GM18907 (cell line): ENCODE measurements around the gene FILIP1L.
"Not testable (repeated sequence)": the region's sequence is repeated elsewhere in the genome, so short reads cannot be mapped to it uniquely, and the experiment has no call there.

ENCODE experiments used
- ATAC-seq: cut with Tn5 transposase; IDR thresholded peaks from one replicate; pipeline ENCODE4 v1.9.1; 2021; ENCODE audit warnings: mild to moderate bottlenecking, moderate library complexity; ENCODE audit not compliant: unreplicated experiment

The FILIP1L gene

DNA sequence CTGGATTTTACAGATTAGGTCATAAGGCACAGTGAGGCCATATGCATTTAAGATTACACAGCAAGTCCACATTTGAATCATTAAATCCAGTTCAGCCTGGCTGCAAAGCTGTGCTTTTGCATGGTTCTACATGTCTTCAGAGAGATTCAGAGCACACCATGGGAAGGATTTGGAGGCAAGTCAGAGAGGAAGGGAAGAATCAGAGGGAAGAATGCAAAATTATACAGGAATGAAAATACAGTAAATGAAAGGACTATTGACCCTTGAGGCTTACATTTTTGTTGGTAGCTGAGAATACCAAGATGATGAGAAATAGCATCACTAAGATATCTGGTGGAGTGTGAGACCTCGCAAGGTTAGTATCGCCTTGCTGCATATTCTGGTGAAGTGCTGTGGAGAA is 13.9 kb downstream of the FILIP1L start:
- ATAC-seq = no peak

DNA sequence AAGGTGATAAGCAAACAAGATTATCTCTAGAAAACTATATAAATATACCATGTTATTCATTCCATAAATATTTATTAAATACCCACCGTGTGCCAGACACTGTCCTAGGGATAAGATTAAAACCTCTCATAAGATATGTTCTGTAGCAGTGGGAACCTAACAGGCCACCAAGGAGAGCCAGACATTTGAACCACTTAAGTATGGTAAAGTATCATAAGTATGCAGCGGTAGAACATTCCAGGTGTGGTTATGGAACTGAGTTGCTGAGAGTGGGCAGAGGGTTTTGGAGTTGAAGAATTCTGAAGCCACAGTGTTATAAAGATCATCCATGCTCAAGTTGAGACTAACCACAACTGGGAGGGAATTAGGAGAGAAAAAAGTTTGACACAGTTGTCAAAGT is 14.7 kb downstream of the FILIP1L start:
- ATAC-seq = no peak

DNA sequence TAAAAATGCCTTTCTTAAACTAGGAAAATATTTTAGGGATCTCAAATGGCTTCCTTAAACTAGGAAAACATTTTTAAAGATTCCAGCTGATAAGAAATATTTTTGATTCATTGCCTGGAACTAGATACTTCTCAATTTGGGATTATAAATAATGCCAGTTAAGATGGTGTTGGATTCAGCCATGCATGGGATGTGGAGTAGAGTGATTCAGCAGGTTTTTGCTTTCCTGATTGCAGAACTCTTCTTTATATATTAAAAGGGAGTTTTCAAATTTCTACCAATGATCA is 15.6 kb downstream of the FILIP1L start:
- no peak for ATAC-seq

DNA sequence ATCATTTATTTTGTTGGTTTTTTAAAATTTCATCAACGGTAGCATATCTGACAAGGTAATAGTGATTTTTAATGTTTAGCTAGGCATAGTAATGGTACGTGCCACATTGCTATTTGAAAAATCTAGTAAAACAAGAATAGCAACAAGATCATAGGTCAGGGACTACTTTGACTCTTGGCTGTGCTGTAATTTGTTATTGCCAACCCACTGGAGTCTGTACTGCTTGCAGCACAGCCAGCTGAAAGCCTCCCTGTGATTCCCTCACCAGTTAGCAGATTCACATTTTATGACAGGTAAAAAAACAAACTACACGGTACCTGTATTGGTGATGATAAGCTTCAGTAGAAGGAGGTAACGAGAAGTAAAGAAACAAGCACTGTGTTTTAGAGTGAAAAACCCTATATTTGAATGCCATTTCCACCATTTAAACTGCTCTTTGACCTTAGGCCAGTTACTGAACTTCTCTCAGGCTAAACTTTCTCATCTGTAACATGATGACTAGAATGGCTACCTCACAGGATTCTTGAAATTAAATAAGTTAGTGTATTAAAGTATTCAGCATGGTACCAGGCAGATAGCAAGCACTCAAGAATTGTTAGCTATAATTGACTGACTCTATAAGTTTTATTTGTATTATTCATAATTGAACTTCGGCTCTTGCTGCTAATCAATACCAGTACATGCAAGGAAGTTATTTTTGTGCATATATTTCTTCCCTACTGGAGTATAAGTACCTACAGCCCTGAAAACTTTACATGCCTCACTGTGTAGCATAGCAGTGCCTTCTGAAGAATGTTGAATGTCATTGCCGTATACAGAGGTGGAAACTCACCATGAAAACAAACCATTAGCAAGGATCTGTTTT is 16.1 kb downstream of the FILIP1L start:
- no peak for ATAC-seq

DNA sequence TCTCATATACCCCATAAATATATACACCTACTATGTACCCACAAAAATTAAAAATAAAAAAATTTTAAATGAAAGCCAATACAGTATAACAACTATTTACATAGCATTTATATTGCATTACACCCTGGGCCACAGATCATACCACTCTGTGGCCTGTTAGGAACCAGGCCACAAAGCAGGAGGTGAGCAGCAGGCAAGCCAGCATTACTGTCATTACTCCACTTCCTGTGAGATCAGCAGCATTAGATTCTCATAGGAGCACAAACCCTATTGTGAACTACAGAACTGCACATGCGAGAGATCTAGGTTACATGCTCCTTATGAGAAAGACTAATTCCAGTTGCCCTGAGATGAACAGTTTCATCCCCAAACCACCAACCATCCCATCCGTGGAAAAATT is 17.4 kb downstream of the FILIP1L start:
- ATAC-seq = no peak

DNA sequence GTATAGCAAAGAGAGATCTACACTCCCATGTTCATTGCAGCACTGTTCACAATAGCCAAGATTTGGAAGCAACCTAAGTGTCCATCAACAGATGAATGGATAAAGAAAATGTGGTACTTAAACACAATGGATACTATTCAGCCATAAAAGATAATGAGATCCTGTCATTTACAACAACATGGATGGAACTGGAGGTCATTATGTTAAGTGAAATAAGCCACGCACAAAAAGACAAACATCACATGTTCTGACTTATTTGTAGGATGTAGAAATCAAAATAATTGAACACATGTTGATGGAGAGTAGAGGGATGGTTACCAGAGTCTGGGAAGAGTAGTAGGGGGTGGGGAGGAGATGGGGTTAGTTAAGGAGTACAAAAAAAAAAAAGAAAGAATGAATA is 18.0 kb downstream of the FILIP1L start:
- not testable (repeated sequence) for ATAC-seq

DNA sequence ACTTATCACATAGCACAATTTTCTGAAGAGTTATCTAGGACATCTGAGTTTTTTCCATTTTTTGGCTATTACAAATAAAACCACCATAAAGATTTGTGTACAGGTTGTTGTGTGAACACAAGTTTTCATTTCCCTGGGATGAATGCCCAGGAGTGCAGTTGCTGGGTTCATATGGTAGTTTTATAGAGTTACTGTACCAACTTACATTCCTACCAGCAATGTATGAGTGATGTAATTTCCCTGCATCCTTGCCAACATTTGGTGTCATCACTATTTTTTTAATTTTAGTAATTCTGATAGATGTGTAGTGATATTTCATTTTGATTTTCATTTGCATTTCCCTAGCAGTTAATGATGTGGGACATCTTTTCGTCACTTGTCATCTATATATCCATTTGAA is 20.5 kb downstream of the FILIP1L start:
- ATAC-seq = no peak

DNA sequence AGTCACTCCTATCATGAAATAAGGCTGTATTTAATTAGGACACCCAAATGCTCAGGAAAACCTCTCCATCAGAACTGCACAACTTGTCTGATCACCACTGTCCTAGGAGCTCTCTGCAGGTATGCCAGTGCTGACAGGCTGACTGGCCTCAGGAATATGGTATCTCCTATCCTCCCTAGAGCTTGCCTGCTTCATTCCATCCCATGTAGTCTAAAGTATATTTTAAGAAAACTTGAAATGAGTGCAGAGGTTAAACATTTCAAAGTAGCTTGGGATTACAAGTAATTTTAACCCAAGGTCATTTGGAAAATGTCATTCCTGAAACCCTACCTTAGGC is 23.7 kb downstream of the FILIP1L start:
- ATAC-seq = peak; percentile 13

DNA sequence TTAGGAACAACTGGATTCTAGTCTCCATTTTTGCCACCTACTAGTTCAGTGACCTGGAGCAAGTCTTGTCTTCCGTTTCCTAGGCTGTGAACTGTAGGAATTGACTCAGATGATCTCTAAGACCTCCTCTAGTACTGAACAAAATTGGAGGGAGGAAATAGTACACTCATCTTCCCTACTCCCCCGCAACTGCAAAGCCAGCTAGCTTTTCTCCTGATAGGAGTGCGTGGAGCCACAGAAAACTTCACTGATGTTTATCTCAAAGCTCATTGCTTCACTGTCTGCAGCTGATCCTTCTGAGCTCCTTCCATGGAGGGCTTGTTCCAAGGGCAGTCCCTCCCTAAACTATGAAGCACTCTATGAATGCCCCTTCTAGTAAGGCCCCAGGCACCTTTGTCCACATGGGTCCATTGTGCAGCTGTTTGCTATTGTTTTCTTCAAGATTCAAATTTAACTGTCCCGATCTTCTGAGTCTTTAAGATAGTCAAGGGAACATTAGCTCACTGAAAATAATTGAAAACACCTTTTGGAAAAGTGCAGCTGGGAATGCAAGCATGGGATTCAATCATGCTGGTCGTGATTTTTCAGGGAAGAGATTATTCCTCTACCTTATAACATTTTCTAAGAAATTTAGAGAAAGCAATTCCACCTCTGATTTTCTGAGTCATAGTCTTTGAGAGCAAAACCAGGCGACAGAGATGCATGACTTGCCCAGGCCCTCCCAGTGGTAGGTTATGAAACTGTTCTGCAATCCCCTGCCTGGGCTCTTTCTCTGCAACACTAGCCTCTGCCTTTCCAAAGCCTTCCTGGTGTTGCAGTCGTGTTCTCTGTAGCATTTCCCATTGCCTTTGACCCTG is 24.3 kb downstream of the FILIP1L start:
- ATAC-seq = peak; percentile 76

DNA sequence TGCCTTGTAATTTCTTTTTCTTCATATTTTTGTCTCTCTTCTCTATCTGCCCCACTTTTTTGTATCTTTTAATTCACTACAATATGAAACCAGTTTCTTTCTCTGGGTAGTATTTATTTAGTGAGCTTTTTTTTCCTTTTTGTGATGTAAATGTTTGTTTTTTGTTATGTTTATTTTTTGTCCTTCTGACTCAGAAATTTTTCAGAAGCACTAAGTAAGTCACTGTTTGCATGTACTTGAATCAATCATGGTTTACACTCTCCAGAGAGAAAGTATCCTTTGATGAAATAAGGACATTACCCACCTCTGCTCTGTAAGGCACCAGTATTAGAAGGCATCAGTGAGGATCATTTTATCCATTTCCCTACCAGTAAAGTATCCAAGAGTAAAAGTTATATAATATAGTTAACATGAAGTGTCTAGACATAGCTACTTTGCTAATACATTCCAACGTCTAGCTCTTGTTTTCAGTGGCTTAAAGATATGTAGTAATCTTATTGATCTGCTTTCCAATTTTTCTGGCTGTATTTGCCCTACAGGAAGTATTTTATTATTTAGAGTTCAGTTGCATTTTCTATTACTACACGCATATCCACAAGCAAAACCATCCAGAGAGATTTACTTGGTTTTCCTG is 25.4 kb downstream of the FILIP1L start:
- ATAC-seq = no peak

DNA sequence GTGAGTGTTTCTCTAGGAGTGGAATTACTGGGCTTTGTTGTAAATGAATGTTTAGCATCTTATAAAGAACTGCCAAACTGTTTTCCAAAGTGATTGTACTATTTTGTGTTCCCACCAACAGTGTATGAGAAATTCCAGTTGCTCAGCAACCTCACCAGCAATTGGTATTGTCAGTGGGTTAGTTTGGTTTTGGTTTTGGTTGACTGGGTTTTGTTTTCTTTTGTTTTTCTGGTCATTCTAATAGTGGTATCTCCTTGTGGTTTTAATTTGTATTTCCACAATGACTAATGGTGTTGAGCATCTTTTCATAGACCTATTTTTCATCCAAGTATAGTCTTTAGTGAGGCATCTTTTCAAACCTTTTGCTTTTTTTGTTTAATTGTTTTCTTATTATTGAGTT is 27.1 kb downstream of the FILIP1L start:
- peak; percentile 90 for ATAC-seq

DNA sequence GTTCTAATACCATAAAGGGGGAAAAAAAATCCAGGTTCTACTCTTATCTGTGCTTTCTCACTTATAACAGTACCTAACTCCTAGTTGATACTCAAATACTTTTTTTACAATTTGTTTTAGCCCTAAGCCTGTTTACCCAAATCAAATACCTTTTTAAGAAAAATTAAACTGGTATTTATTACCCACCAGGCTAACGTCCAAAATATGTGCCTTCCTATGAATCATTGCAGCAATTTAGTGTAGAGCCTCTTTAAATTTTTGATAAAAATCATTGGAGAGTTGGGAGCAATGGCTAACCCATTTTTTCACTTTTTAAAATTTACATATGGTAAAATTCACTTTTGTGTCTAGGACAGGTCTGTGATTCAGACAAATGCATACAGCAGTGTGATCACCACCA is 27.9 kb downstream of the FILIP1L start:
- no peak for ATAC-seq

DNA sequence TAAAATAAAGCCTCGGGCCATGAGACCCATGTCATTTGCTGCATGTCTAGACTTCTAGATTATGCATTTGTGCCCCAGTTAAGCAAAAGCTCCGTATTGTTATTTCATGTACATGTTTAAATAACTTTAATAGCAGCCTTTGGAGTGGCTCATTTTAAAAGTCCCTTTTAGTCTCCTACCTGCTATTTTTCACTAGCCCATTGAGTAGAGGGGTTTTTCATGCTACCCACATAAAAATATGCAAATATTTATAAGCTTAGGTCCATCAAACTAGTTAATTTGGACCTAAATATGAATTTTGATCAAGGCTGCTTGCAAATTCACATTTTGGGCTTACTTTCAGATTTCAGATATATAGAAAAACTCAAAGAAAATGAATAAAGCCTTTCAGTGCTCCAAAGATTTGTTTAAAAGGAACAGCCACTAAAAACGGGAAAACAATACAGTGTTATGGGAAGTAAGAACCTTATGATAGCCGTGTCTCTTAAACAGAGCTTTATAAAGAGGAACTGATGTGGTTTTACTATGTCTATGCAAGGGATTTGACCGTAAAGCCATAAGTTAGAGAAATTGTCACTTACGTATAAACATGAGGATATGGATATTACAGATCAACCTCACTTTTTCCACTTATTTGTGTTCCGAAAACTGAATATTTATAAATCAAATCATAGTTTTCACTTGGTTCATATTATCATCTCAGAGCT is 30.0 kb downstream of the FILIP1L start:
- ATAC-seq = no peak

DNA sequence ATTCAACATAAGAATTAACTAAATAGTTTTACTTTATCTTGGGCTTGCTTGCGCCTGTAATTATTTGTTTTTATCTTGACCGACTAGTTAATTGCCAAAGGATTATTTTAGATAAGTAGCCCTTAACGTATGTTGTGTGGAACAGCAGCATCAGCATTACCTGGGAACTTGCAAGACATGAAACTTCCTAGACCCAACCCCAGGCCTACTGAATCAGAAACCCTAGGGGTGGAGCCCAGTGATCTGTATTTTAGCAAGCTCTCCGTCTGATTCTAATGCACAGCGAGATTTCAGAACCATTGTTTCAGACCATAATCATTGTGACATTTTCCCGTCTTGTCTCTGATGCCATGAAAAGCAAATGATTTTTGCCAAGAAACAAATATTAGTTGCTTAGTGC is 31.1 kb downstream of the FILIP1L start:
- ATAC-seq = no peak

DNA sequence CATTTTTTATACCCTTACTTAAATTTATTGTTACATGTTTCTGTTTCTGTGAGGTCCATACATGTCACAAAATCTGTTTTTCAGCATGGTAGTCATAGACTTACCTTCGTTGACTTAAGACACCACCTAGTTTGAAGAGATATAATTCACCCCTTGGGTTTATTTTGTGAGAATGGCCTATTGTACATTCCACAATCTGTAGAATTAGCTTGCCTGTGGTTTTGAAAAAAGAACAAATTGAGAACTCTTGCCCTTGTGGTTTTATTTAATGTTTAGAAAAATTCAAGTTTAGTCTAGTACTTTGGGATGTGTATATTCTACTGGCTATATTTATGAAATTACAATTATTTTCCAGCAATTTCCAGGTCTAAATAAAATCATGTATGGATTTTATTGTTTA is 31.6 kb downstream of the FILIP1L start:
- ATAC-seq = no peak

DNA sequence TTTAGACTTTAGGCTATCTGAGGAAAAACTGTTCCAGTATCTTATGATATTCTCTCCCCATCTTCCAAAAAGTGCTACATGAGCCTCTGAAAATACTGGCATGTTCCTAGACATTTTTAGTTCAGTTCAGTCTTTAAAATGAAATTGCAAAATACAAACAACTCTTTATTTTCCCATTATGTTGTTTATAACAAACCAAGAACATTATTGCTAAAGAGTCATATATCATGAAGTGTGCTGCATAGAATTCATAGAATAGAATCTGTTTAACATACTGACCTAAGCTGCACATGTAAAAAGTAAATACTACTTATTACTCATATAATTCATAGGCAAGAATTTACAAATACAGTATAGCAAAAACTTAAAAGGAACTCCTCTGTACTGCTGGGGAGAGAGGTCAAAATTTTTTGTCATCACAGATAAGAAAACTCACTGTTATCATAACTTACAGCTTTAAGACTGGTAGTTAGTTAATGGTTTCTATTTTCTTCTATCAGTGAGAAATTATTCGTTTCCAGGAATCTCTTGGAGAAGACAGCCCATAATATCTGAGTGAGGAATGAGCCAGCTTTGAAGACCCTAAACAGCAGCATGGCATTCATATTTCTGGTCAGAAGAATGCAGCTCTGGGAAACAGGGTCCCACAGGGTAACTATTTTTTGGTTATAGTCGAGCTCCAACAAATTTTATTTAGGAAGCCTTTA is 32.2 kb downstream of the FILIP1L start:
- no peak for ATAC-seq

DNA sequence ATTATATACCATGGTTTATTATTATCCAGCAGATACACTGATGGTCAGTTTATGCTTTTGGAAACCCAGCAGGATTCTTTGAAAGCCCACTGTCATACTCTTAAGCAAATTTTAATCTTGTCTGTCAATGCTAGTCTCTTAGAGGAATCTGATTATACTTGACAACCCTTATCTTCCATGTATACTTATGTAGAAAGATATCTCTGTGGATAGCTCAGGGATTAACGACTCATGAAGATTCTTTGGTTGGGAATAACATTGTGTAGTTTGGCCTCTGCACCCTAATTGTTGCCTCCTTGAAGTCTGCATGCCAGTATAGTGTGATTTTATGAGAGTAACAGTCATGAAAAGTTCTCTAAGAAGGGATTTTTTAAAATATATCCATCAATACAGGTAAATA is 33.0 kb downstream of the FILIP1L start:
- ATAC-seq = no peak

DNA sequence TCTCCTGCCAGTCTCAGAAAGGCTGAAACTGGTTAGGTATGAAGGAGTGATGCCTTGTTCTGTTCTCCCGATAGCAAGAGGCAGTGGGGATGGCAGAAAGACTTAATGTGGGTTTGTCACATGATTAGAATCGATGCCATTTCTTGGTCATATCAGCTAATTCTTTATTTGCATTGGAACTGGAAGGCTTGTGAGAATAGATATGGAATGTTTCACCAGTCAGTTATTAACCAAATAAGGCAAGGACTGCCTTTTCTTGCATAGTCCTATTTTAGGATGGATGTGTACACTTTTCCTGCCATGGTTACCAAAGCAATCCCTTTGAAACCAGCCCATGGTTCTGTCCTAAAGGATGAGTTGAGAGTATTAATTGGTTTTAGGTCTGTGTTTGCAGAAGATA is 33.7 kb downstream of the FILIP1L start:
- no peak for ATAC-seq

DNA sequence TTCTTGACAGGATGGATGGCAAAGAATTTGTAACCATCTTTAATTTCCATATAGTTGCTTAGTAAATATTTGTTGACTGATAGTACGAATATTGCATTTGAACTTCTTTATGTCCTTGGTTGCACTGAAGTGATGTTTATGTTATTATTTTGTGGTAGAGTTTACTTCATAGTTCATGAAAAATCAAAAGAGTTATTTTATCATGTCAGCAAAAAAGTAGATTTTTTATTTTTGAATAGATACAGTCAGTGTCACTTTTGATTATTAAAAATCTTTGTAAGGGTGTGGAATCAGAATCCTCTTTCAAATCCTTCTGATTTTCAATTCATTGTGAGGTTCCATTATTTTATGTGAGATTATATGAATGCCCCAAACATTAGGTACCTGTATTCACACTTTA is 35.0 kb downstream of the FILIP1L start:
- no peak for ATAC-seq

DNA sequence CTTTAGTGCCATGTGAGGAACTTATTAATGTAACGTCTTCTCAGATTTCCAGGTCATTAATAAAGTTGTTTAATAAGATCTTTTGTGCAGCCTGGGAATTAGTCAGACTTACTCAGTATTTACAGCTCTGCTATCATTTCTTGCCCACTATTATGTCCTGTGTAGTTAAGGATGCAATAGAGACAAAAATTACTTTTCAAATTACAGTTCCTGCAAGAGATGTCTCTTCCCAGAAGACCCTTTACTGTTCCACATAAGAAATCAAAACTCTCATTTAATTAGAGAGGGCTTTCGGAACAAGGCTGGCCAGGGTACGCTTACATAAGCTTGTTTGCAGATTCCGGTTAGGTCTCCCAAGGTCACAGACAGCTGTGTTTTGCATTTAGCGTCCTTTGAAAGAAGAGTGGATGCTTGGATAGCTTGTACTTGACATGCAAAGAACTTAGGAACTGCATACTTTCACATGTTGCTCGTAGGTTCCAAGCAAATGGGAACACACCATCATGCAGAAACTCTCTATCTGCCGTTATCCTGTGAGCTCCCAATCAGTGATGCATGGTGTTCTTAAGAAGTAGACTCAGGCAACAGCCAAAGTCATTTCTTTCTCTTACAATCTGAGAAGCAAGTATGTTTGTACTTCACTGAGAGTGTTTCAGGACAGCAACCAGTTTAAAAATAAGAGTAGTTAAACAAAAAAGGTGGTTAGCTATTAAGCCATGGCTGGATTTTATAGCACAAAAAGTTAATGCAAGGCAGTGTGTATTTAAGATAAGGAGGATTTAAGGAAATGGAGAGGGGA is 37.4 kb downstream of the FILIP1L start:
- no peak for ATAC-seq
